NT2/D1 (cell line): ENCODE data around the gene RHEX.

Experiments
- SUZ12 ChIP-seq: IDR thresholded peaks from 2 replicates; pipeline ENCODE4 v1.6.1; 2011; ENCODE audit not compliant: insufficient read length, insufficient read depth; ENCODE audit errors: extremely low read depth
- ZNF274 ChIP-seq: IDR thresholded peaks from 2 replicates; pipeline ENCODE4 v1.6.1; 2011; ENCODE audit warnings: mild to moderate bottlenecking, low read depth, low read length

DNA sequence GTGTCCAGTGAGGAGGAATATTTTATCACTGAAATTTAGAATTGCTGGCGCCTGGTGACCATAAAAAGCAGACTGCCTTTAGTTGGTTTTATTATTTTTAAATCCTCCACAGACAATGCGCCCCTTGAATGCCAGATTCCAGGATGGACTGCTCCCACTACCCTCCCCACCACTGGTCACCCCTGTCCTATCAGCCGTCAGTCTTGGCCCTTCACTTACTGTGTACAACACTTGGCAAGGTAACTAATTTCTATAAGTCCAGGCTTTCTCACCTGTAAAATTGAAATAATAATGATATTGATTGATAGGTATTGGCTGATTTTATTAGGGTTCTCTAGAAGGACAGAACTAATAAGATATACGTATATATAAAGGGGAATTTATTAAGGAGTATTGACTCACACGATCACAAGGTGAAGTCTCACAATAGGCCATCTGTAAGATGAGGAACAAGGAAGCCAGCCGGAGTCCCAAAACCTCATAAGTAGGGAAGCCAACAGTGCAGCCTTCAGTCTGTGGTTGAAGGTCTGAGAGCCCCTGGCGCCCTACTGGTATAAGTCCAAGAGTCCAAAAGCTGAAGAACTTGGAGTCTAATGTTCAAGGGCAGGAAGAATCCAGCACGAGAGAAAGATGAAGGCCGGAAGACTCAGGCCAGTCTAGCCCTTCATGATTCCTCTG lies 17.8 kb downstream of the RHEX start:
- TF ChIP-seq ZNF274 (no peak), SUZ12 (no peak)
